ENCODE data around the gene CPPED1. TPM values are rescaled to one million over a fixed set of nuclear protein-coding genes. Genes with fewer than 3 reads are reported as not detected.

Gene CPPED1
- total RNA-seq, 2 donors from 2014 or later, result 22.8 to 29.1 TPM

GRCh38 chr16:12697437-12697836 lies 106.2 kb downstream of the CPPED1 start:
- DNase-seq, result no peak
- no peak for TF ChIP-seq CTCF (IDR thresholded peaks at IDR 0.05)
- Histone ChIP-seq H3K9me3 (no peaks in the 10 kb centered on the region), H3K27ac (no peak overlapping the region), H3K4me3 (no peak overlapping the region), H3K27me3 (no peaks in the 10 kb centered on the region), H3K36me3 (no peaks in the 10 kb centered on the region), H3K4me1 (no peaks in the 10 kb centered on the region), H3K9ac (ENCODE audit: low read depth in 2 of 2, low read length in 2 of 2) (no peak overlapping the region)
- intact Hi-C loops (cut with DNase I), result no loop called here

GRCh38 chr16:12695454-12695853 lies 108.2 kb downstream of the CPPED1 start:
- TF ChIP-seq CTCF (IDR thresholded peaks at IDR 0.05), result no peak
- no peak overlapping the region for H3K27ac ChIP-seq
- no peak for DNase-seq
- no peaks in the 10 kb centered on the region for H3K9me3 ChIP-seq
- no peaks in the 10 kb centered on the region for H3K27me3 ChIP-seq
- intact Hi-C loops (cut with DNase I), result no loop called here
- H3K36me3 ChIP-seq, result no peaks in the 10 kb centered on the region
- no peaks in the 10 kb centered on the region for H3K4me1 ChIP-seq
- no peak overlapping the region for H3K9ac ChIP-seq (ENCODE audit: low read depth in 2 of 2, low read length in 2 of 2)
- H3K4me3 ChIP-seq, result no peak overlapping the region

GRCh38 chr16:12690024-12690423 lies 113.7 kb downstream of the CPPED1 start:
- H3K27me3 ChIP-seq, result no peaks in the 10 kb centered on the region
- no peak for DNase-seq
- no peaks in the 10 kb centered on the region for H3K9me3 ChIP-seq
- no peaks in the 10 kb centered on the region for H3K4me1 ChIP-seq
- H3K36me3 ChIP-seq, result no peaks in the 10 kb centered on the region
- no peak overlapping the region for H3K27ac ChIP-seq
- H3K4me3 ChIP-seq, result no peak overlapping the region
- TF ChIP-seq CTCF (IDR thresholded peaks at IDR 0.05), result no peak
- intact Hi-C loops (cut with DNase I), result no loop called here
- no peak overlapping the region for H3K9ac ChIP-seq (ENCODE audit: low read depth in 2 of 2, low read length in 2 of 2)

- Histone ChIP-seq H3K9ac (ENCODE audit: low read depth in 2 of 2, low read length in 2 of 2) (no peak overlapping the region), H3K27ac (no peak overlapping the region), H3K27me3 (no peaks in the 10 kb centered on the region), H3K36me3 (no peaks in the 10 kb centered on the region), H3K9me3 (no peaks in the 10 kb centered on the region), H3K4me1 (no peaks in the 10 kb centered on the region), H3K4me3 (no peak overlapping the region)
- intact Hi-C loops (cut with DNase I), result no loop called here
- TF ChIP-seq CTCF (IDR thresholded peaks at IDR 0.05), result no peak
- DNase-seq, result no peak
These were observed 114.5 kb downstream of the CPPED1 start for GRCh38 chr16:12688951-12689850.

- no peak for DNase-seq
- no peaks in the 10 kb centered on the region for H3K27me3 ChIP-seq
- H3K9ac ChIP-seq (ENCODE audit: low read depth in 2 of 2, low read length in 2 of 2), result no peak overlapping the region
- H3K9me3 ChIP-seq, result no peaks in the 10 kb centered on the region
- no peaks in the 10 kb centered on the region for H3K4me1 ChIP-seq
- H3K4me3 ChIP-seq, result no peak overlapping the region
- no peak overlapping the region for H3K27ac ChIP-seq
- H3K36me3 ChIP-seq, result no peaks in the 10 kb centered on the region
- intact Hi-C loops (cut with DNase I), result no loop called here
- TF ChIP-seq CTCF (IDR thresholded peaks at IDR 0.05), result no peak
These were observed 117.9 kb downstream of the CPPED1 start for GRCh38 chr16:12685806-12686205.

Measured in colonic mucosa (tissue), 4 donors.